Natural killer cell (primary cell): Measurements from ENCODE around the gene SPC24. TPM values are rescaled to one million over a fixed set of nuclear protein-coding genes. Genes with fewer than 3 reads are reported as not detected.

Experiments
- ATAC-seq, 3 donors: fragments of 150-1000 bp in 2 of 3; fragments of 200-7000 bp in 1 of 3; cut with Tn5 transposase; 1 replicate in 1 of 3; 2 replicates in 2 of 3; pipeline ENCODE4 v1.10.0; 2021; ENCODE audit warnings: mild to moderate bottlenecking in 2 of 3, moderate library complexity in 2 of 3
- DNase-seq, 2 donors: peaks; one replicate each; pipeline versions ENCODE4 v3.0.0 to v3.0.0-alpha.2; 2013 to 2021; ENCODE audit warnings: mixed read lengths in 1 of 2
- H3K27ac ChIP-seq: one replicate; pipeline ENCODE4 v1.5.1; 2013; ENCODE audit warnings: mild to moderate bottlenecking, low read length
- H3K27me3 ChIP-seq: one replicate; pipeline ENCODE4 v1.6.1; 2013; ENCODE audit warnings: low read length; ENCODE audit not compliant: control insufficient read depth, insufficient read depth
- H3K36me3 ChIP-seq: one replicate; pipeline ENCODE4 v1.6.1; 2013; ENCODE audit warnings: low read length; ENCODE audit not compliant: control insufficient read depth, insufficient read depth
- H3K4me1 ChIP-seq: one replicate; pipeline ENCODE4 v1.6.1; 2013; ENCODE audit warnings: low read length; ENCODE audit not compliant: control insufficient read depth, insufficient read depth
- H3K4me3 ChIP-seq: one replicate; pipeline ENCODE4 v1.5.1; 2013; ENCODE audit warnings: low read length
- H3K9me3 ChIP-seq: one replicate; pipeline ENCODE4 v1.6.1; 2013; ENCODE audit warnings: low read length; ENCODE audit not compliant: control insufficient read depth, insufficient read depth
- H3K27ac Mint-ChIP-seq, 2 donors: one replicate each; pipeline ENCODE4 v1.8.0; 2022; ENCODE audit warnings: mild to moderate bottlenecking in 2 of 2, mixed read lengths in 2 of 2, moderate library complexity in 1 of 2
- H3K27me3 Mint-ChIP-seq, 2 donors: one replicate each; pipeline ENCODE4 v1.8.0; 2022; ENCODE audit warnings: low read depth in 2 of 2, mixed read lengths in 2 of 2
- H3K36me3 Mint-ChIP-seq: one replicate; pipeline ENCODE4 v1.8.0; 2022; ENCODE audit warnings: mixed read lengths
- H3K4me1 Mint-ChIP-seq, 2 donors: one replicate each; pipeline ENCODE4 v1.8.0; 2022; ENCODE audit warnings: mixed read lengths in 2 of 2
- H3K4me3 Mint-ChIP-seq: one replicate; pipeline ENCODE4 v1.8.0; 2022; ENCODE audit warnings: mild to moderate bottlenecking, moderate library complexity, mixed read lengths
- H3K9me3 Mint-ChIP-seq, 2 donors: one replicate each; pipeline ENCODE4 v1.8.0; 2022; ENCODE audit warnings: mixed read lengths in 2 of 2
- CTCF ChIP-seq: fragments of 200-600 bp; IDR thresholded peaks from one replicate; pipeline ENCODE4 v1.8.0; 2022; ENCODE audit warnings: antibody characterized with exemption
- WGBS: methylation state at CpG from one replicate; pipeline ENCODE4 v1.1.7; 2013; ENCODE audit warnings: missing lambda C conversion rate; ENCODE audit not compliant: insufficient coverage; 5-methylcytosine and 5-hydroxymethylcytosine counted together
- intact Hi-C: fragments of 100-400 bp; cut with micrococcal nuclease; formaldehyde crosslinking; loops from one replicate; pipeline ENCODE4 v1.14.2; 2022
- total RNA-seq, 4 donors: library from RNA; stranded (reverse); fragments of 120-200 nt in 1 of 4; gene quantifications; one replicate each; pipeline versions ENCODE4 v1.2.3 to v1.2.4, GENCODE V29; 2013 to 2022

Gene SPC24
- total RNA-seq, 3 donors from 2014 or later (not counting 1 experiment from before 2014, with no cell fraction given) = 1.7 to 6.1 (median 4.1) TPM

- DNase-seq (no peak), ATAC-seq (no peak)
- peaks cover 0 to 10% of the 10 kb centered on the region in 2 donors for H3K4me1 Mint-ChIP-seq
- intact Hi-C loops = no loop called here
- H3K36me3 Mint-ChIP-seq = no peaks in the 10 kb centered on the region
- H3K27ac Mint-ChIP-seq = no peak overlapping the region
- H3K36me3 ChIP-seq = no peaks in the 10 kb centered on the region
- 52% methylated on average over 13 of the region's 13 CpGs for WGBS
- no peak overlapping the region for H3K27ac ChIP-seq
- H3K9me3 Mint-ChIP-seq = no peaks in the 10 kb centered on the region
- peaks cover 31% of the 10 kb centered on the region for H3K4me1 ChIP-seq
- no peaks in the 10 kb centered on the region for H3K27me3 Mint-ChIP-seq
- no peaks in the 10 kb centered on the region for H3K9me3 ChIP-seq
- no peak for TF ChIP-seq CTCF
- H3K27me3 ChIP-seq = no peaks in the 10 kb centered on the region
- H3K4me3 ChIP-seq = no peak overlapping the region
- no peak overlapping the region for H3K4me3 Mint-ChIP-seq
These were observed 16.8 kb downstream of the SPC24 start for GRCh38 chr19:11138601-11139300.

GRCh38 chr19:11137542-11138384 is 17.8 kb downstream of the SPC24 start:
- peaks cover 23% of the 10 kb centered on the region for H3K4me1 ChIP-seq
- H3K4me3 Mint-ChIP-seq = peak overlapping the region; percentile 76
- no peaks in the 10 kb centered on the region for H3K9me3 ChIP-seq
- H3K4me1 Mint-ChIP-seq = peaks cover 0 to 10% of the 10 kb centered on the region in 2 donors
- no peaks in the 10 kb centered on the region for H3K9me3 Mint-ChIP-seq
- H3K27me3 ChIP-seq = no peaks in the 10 kb centered on the region
- H3K36me3 ChIP-seq = no peaks in the 10 kb centered on the region
- ATAC-seq = peak; percentile 49 to 82 (median 61)
- no peak overlapping the region for H3K27ac ChIP-seq
- intact Hi-C loops = no loop called here
- H3K27ac Mint-ChIP-seq = peak overlapping the region in 1 of 2 donors; percentile 57
- 15% methylated on average over 28 of the region's 28 CpGs for WGBS
- no peaks in the 10 kb centered on the region for H3K36me3 Mint-ChIP-seq
- H3K27me3 Mint-ChIP-seq = no peaks in the 10 kb centered on the region
- peak in 1 of 2 donors; percentile 81 for DNase-seq
- peak overlapping the region; percentile 36 for H3K4me3 ChIP-seq
- peak; percentile 48 for TF ChIP-seq CTCF

GRCh38 chr19:11136400-11137101 is 19.0 kb downstream of the SPC24 start:
- ATAC-seq (no peak), DNase-seq (no peak)
- no peaks in the 10 kb centered on the region for H3K9me3 Mint-ChIP-seq
- H3K27ac ChIP-seq = no peak overlapping the region
- no peaks in the 10 kb centered on the region for H3K36me3 Mint-ChIP-seq
- H3K4me3 ChIP-seq = no peak overlapping the region
- 80% methylated on average over 13 of the region's 14 CpGs for WGBS
- no peaks in the 10 kb centered on the region for H3K27me3 ChIP-seq
- no peaks in the 10 kb centered on the region for H3K9me3 ChIP-seq
- H3K27me3 Mint-ChIP-seq = no peaks in the 10 kb centered on the region
- intact Hi-C loops = no loop called here
- TF ChIP-seq CTCF = no peak
- peaks cover 20% of the 10 kb centered on the region for H3K4me1 ChIP-seq
- no peak overlapping the region for H3K4me3 Mint-ChIP-seq
- H3K36me3 ChIP-seq = peaks cover 6% of the 10 kb centered on the region
- peaks cover 0 to 10% of the 10 kb centered on the region in 2 donors for H3K4me1 Mint-ChIP-seq
- H3K27ac Mint-ChIP-seq = no peak overlapping the region
